Body of pancreas (tissue), 4 donors: Measurements from ENCODE around the gene CAPN3.

ENCODE experiments used
- CTCF ChIP-seq, 7 experiments: fragments of 450-650 bp in 4 of 7; fragments of 200-600 bp in 3 of 7; sonication (generic) in 3 of 7; IDR thresholded peaks; one replicate each; pipeline ENCODE4 v1.5.1; 2016 to 2019; ENCODE audit warnings: antibody characterized with exemption in 7 of 7
- POLR2A ChIP-seq, 3 donors: fragments of 450-650 bp; IDR thresholded peaks; one replicate each; pipeline ENCODE4 v1.6.1; 2016; ENCODE audit warnings: antibody characterized with exemption in 3 of 3, mild to moderate bottlenecking in 2 of 3

GRCh38 chr15:42461261-42461660 lies 102.0 kb downstream of the CAPN3 start:
- TF ChIP-seq CTCF (IDR thresholded peaks at IDR 0.05) (no peak), POLR2A (IDR thresholded peaks at IDR 0.05) (no peak)
